T-helper 22 cell (primary cell): ENCODE measurements around the gene HIF3A.

ENCODE experiments used
- DNase-seq: peaks from one replicate; pipeline ENCODE4 v3.0.0-alpha.2; 2020; ENCODE audit warnings: low read depth

The HIF3A gene

DNA sequence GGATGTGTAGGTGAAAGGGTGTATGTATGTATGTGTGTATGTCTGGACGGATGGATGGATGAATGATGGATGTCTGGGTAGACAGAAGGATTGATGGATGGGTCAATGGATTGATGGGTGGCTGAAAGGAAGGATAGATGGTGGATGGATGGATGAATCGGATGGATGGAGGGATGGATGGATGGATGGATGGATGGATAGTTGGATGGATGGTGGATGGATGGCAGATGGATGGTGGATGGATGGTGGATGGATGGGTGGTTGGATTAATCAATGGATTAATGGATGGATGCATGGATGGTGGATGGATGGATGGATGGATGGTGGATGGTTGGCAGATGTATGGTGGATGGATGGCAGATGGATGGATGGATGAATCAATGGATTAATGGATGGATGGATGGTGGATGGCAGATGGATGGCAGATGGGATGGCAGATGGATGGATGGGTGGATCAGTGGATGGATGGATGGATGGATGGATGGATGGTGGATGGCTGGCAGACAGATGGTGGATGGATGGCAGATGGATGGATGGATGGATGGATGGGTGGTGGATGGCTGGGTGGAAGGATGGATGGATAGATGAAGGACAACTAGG, 33.6 kb downstream of the HIF3A start:
- no peak for DNase-seq

DNA sequence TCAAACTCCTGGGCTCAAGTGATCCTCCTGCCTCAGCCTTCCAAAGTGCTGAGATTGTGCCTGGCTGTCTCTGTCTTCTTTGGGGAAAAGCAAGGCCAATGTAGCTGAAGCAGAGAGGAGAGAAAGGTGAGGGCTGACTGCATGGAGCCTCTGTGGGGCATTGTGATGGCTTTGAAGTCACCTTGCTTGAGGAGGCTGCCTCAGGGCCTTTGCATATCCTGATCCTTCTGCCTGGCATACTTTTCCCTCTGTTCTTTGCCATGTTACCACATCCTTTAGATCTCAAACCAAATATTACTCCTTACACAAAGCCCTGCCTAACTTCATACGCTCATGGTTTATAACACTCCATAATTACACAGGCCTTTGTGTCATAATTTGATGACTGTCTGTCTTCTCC, 40.6 kb downstream of the HIF3A start:
- no peak for DNase-seq

DNA sequence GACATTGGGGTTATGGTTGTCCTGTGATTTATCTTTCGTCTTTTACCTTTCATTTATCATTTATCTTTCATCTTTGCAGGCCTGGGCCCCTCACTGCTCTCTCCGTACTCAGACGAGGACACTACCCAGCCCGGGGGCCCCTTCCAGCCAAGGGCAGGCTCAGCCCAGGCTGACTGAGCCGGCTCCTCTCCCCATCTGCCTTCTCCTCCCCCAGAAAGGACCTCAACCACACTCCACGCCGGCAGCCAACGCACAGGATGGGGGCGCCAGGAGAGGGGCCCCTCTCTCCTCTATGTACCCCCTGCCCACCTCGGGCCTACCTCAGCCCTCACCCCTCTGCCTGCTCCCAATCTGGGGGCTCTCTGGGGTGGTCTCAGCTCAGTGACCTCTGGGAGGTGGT, 42.6 kb downstream of the HIF3A start:
- no peak for DNase-seq

- no peak for DNase-seq
Observed at GRCh38 chr19:46340051-46340659, 43.3 kb downstream of the HIF3A start.

DNA sequence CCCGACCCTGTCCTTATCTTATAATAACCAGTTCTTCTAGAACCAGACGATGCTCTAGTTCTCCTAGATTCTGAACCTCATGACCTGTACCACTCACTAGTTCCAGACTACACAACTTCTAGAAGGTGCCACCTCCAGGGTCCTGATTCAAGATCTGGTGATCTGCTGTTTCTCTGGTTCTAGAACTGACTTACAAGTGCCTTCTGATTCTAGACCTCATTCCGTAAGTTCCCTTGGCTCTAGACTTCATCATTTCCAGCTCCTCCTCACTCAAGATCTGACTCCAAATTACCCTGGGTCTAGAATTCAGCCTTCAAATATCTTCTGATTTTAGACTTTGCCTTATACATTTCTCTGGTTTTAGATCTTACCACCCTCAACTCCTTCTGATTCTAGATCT, 45.1 kb downstream of the HIF3A start:
- no peak for DNase-seq

DNA sequence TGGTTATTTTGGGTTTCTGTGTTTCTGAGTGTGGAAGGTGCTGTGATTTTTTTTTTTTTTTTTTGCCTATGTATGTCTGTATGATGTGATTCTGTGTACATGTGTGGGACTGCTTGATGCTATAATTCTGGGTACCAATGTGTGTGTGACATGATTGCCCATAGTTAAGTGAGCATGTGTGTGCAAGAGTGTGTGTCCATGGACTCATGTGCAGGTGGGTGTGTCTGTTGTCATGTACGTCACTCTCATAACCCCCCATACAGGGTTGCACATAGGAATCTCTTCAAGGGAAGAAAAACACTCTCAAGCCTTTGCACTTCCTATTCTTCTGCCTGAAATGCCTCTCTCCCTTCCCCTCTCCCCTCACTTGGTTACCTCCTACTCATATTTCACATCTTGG, 47.5 kb downstream of the HIF3A start:
- no peak for DNase-seq

DNA sequence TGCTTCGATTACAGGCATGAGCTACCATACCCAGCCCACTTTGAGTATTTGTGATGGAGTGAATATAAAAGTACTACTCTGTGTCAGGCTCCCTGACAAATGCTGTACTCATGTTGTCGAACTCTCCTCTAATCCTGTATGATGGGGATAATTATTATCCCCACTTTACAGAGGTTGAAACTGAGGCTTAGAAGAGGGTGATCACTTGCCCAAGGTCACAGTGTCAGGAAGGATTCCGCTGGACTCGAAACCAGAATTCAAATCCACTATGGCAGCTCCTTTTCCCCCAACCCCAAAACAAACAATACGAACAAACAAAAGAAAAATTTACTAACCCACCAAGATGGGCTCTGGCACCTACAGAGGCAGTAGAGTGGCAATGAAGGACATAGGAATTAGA, 48.3 kb downstream of the HIF3A start:
- no peak for DNase-seq

- peak; percentile 76 for DNase-seq
Observed at GRCh38 chr19:46346821-46347571, 50.2 kb downstream of the HIF3A start, which contains the start of gene PPP5C. PPP5C (plus strand) TSS chr19:46347087; CDS start chr19:46347097, 10 bp downstream.

DNA sequence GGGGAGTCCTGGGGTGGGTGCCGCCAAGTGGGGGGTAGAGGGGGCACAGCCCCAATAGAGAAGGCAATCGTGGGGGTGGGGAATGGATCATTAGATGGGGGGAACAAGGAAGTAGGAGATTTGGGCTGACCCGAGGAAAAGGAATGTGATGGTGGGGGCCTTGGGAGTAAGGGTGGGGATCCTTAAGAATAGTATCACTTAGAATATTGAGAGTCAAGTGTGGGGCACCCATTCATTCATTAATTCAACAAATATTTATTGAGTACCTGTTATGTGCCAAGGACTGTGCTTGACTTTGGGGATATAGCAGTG, 50.7 kb downstream of the HIF3A start:
- no peak for DNase-seq

DNA sequence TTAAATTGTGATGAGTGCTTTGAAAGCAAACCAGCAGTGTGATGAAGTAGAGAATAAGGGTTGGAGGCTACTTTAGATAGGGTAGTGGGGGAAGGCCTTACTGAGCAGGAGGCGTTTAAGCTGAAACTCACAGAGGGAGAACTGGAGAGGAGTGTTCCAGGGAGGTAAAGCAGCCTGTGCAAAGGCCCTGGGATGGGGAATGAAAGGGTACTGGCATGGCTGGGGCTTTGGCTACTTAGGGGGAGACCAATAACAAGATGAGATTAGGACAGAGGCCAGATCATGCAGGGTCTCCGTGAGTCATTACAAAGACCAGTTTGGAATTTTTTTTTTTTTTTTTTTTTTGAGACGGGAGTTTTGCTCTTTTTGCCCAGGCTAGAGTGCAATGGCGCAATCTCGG, 51.1 kb downstream of the HIF3A start:
- no peak for DNase-seq

DNA sequence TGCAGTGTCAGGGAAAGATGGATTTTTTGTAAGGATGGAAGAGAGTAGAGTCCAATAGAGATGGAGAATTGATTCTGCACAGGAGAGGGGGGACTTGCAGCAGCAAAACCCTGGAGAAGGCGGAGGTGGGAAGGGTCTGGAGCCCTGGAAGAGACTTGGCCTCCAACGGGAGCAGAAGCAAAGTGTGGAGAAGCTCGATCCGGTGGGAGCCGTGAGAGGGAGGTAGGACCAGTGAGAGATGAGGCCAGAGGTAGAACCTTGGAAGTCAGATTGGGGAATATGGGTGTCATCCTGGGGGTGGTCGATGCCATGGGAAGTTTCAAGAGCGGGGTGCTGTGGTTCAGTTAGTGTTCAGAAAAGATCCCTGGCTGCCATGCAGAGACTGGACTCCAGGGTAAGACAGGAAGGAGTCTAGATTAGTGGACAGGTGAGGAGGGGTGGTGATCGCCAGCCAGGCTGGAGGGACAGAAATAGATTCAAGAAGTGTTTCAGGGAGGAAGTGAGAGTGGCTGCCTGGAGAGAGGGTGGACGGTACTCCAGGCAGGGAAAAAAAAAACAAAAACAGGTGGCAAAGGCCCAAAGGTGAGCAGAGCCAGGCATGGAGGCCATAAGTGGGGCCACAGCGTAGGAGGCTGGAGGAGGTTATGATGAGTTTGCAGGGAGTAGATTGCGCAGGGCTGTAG, 52.6 kb downstream of the HIF3A start:
- no peak for DNase-seq

- DNase-seq = no peak
Observed at GRCh38 chr19:46350029-46350757, 53.4 kb downstream of the HIF3A start.

- no peak for DNase-seq
Observed at GRCh38 chr19:46350758-46351159, 53.9 kb downstream of the HIF3A start.

GRCh38 chr19:46351241-46352041, 54.6 kb downstream of the HIF3A start:
- no peak for DNase-seq

- DNase-seq = no peak
Observed at GRCh38 chr19:46353730-46354528, 57.1 kb downstream of the HIF3A start.

GRCh38 chr19:46355234-46356148, 58.6 kb downstream of the HIF3A start:
- no peak for DNase-seq

DNA sequence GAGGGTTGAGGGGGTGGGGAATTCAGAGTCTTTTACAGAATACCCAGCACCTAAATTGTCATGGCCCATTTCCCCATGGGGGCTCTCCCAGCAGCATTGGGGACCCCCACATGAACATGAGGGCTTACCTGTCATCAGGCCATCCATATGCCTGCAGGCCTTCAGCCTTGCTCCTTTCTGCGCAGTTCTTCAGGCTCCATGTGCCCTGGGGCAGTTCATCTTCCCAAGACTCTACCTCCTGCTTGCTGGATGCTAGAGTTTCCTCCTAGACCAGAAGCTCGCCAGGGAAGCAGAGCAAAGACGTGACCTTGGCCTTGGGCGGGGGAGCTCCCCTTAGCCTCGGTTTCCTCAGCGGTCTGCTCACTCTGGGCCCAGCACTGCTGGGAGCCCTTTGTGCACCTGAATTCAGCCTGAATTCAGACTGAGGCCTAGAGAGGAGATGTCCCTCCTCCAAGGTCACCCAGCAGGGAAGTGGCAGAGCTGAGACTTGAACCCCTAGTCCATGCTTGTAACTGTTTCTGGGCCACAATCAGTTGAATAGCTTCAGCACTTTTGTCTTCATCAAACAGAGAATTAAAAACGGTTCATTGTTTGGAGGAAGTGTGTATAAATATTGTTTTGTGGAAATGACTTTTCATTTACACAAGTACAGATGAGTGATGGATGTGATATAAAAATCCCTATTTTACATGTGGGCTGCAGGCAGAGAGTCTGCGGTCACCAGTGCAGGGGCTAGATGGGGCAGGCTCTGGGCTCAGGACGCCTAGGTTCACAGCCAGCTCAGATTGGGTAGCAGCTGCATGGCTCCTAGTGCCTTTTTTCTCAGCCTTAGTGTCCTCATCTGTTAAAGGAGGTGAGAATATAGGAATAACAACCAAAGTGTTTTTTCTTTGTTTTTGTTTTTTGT, 59.6 kb downstream of the HIF3A start:
- no peak for DNase-seq

- no peak for DNase-seq
Observed at GRCh38 chr19:46357846-46358583, 61.2 kb downstream of the HIF3A start.
